K562 (cell line): ENCODE data around the gene MAPKAPK2. TPM values are rescaled to one million over a fixed set of nuclear protein-coding genes. Genes with fewer than 3 reads are reported as not detected.

Experiments
- ASH1L ChIP-seq: fragments of 450-650 bp; IDR thresholded peaks from 2 replicates; pipeline ENCODE4 v1.6.1; 2018; ENCODE audit warnings: borderline replicate concordance, mild to moderate bottlenecking, low read depth; ENCODE audit not compliant: partially characterized antibody
- CSDE1 ChIP-seq, 2 experiments: fragments of 450-650 bp; IDR thresholded peaks; 2 replicates each; pipeline ENCODE4 v1.6.1; 2016; ENCODE audit warnings: mild to moderate bottlenecking in 1 of 2
- EGR1 ChIP-seq: fragments of 450-650 bp; conservative IDR thresholded peaks from 2 replicates; pipeline ENCODE4 v1.6.1; 2017; ENCODE audit warnings: mild to moderate bottlenecking
- EHMT2 ChIP-seq: fragments of 450-650 bp; IDR thresholded peaks from 2 replicates; pipeline ENCODE4 v1.6.1; 2018; ENCODE audit warnings: antibody characterized with exemption
- FOXM1 ChIP-seq, 2 experiments: fragments of 450-650 bp in 1 of 2; sonication (generic) in 1 of 2; formaldehyde crosslinking in 1 of 2; IDR thresholded peaks; 2 replicates each; pipeline versions ENCODE4 v1.6.1 to v1.9.0; 2017 to 2022; ENCODE audit warnings: low read depth in 2 of 2, mild to moderate bottlenecking in 2 of 2, missing genetic modification reagents in 1 of 2, moderate library complexity in 1 of 2
- GTF2F1 ChIP-seq: IDR thresholded peaks from 2 replicates; pipeline ENCODE4 v1.6.1; 2011; ENCODE audit warnings: low read depth, low read length, improper control_type of control experiment
- HDAC6 ChIP-seq: IDR thresholded peaks from 2 replicates; pipeline ENCODE4 v1.6.1; 2012; ENCODE audit warnings: low read depth, mild to moderate bottlenecking, control low read depth, inconsistent platforms, low read length, moderate library complexity
- KDM1A ChIP-seq, 2 experiments: fragments of 450-650 bp; IDR thresholded peaks; 2 replicates each; pipeline ENCODE4 v1.6.1; 2016; ENCODE audit warnings: mild to moderate bottlenecking in 2 of 2
- KDM5B ChIP-seq: fragments of 200-600 bp; sonication (generic); IDR thresholded peaks from 2 replicates; pipeline ENCODE4 v1.6.1; 2012; ENCODE audit warnings: low read depth, mild to moderate bottlenecking, moderate library complexity, low read length, control low read depth, inconsistent platforms; ENCODE audit not compliant: insufficient replicate concordance
- MEF2A ChIP-seq: IDR thresholded peaks from 2 replicates; pipeline ENCODE4 v1.6.1; 2011; ENCODE audit warnings: low read depth, mild to moderate bottlenecking, low read length, moderate library complexity; ENCODE audit not compliant: control insufficient read depth
- STAG1 ChIP-seq: sonication (generic); formaldehyde crosslinking; IDR thresholded peaks from 2 replicates; pipeline ENCODE4 v1.5.0; 2020; ENCODE audit warnings: missing genetic modification reagents, borderline replicate concordance
- ZNF174 ChIP-seq: fragments of 250-450 bp; sonication (Bioruptor Pico); IDR thresholded peaks from 2 replicates; pipeline ENCODE4 v1.4.0; 2020; ENCODE audit warnings: mild to moderate bottlenecking
- ZNF311 ChIP-seq: fragments of 250-450 bp; sonication (Bioruptor Pico); IDR thresholded peaks from 2 replicates; pipeline ENCODE4 v1.4.0; 2020; ENCODE audit warnings: mild to moderate bottlenecking, moderate library complexity
- ZNF717 ChIP-seq: fragments of 250-450 bp; sonication (Bioruptor Pico); IDR thresholded peaks from 2 replicates; pipeline ENCODE4 v1.5.0; 2021
- polyA plus RNA-seq, 8 experiments: library from polyadenylated mRNA; depleted of rRNA in 4 of 8; stranded (reverse) in 5 of 8; unstranded in 3 of 8; fragments of >200 nt; fragmentation: Nextera tagmentation in 2 of 8; fragmentation: Illumina TruSeq in 1 of 8; extraction: Ambion mirVana in 2 of 8; extraction: Trizol in 1 of 8; gene quantifications; 2 replicates each; pipeline versions ENCODE4 v1.2.1 to v1.2.3, GENCODE V29; 2011 to 2014; ENCODE audit warnings: inconsistent platforms in 1 of 8, missing spikeins in 1 of 8
- total RNA-seq, 7 experiments: library from RNA; depleted of rRNA in 6 of 7; stranded (reverse); fragments of >200 nt in 6 of 7; fragmentation: Illumina TruSeq in 2 of 7; extraction: Trizol in 2 of 7; gene quantifications; 2 replicates each; pipeline versions ENCODE4 v1.2.1 to v1.2.3, GENCODE V29; 2011 to 2021; ENCODE audit warnings: low replicate concordance in 1 of 7
- TF ChIP-seq, protein P1 (sequence below): conservative IDR thresholded peaks from 2 replicates; pipeline ENCODE4 v1.6.1; 2011; ENCODE audit warnings: low read depth, mild to moderate bottlenecking, low read length; ENCODE audit not compliant: control insufficient read depth
- TF ChIP-seq, protein P2 (sequence below): fragments of 250-450 bp; sonication (Bioruptor Pico); IDR thresholded peaks from 2 replicates; pipeline ENCODE4 v1.5.1; 2021; ENCODE audit warnings: mild to moderate bottlenecking
- TF ChIP-seq, protein P3 (sequence below): fragments of 250-450 bp; sonication (Bioruptor Pico); IDR thresholded peaks from 2 replicates; pipeline ENCODE4 v1.5.0; 2021; ENCODE audit warnings: mild to moderate bottlenecking, borderline replicate concordance
- TF ChIP-seq, protein P4 (sequence below), 3 experiments: fragments of 200-800 bp in 1 of 3; fragments of 250-450 bp in 1 of 3; fragments of 450-650 bp in 1 of 3; sonication (Bioruptor Pico) in 1 of 3; sonication (Bioruptor generic) in 1 of 3; formaldehyde crosslinking in 1 of 3; IDR thresholded peaks; 2 replicates each; pipeline versions ENCODE4 v1.6.1 to v1.8.0; 2016 to 2022; ENCODE audit warnings: mild to moderate bottlenecking in 2 of 3, missing genetic modification characterization in 2 of 3, missing compliant biosample characterization in 1 of 3, moderate library complexity in 1 of 3

MAPKAPK2 gene
- total and polyA plus RNA-seq, 9 of the 15 experiments (the other 6 are each of a cell fraction or from before 2014, with no cell fraction given): 0.63 to 94.2 (median 52.1) TPM

DNA sequence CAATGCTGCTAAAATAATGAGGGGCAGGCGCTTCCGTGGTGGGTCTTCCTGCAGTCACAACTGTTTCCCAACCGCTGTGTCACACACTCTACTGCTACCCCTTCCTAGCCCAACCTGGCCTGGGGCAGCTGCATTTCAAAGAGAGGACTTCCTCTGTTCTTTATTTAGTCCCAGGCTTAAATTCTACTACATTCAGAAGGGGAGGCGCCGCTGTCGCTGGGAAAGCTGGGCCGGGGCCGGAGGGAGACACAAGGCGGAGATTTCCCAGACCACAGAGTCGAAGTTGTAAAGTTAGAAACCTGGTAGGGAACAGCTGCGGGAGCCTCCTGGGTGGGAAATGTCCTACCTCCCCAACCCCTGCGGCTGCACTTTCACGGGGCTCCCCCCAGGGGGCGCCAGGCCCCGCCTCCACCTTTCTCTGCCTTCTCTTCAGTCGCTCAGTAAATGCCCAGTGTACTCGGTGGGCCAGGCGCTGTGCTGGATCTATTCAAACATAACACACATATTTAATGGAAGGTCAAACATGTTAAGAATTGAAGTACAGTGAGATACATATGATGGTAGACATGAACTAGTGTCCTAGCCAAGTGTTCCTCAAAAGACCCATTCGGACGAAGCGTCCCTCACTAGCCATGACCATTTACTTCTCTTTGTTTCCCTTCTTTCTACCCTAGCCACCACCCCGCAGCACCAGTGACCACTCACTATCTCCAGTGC, 26.3 kb upstream of the MAPKAPK2 start (continued):
- TF ChIP-seq, protein P1, sequence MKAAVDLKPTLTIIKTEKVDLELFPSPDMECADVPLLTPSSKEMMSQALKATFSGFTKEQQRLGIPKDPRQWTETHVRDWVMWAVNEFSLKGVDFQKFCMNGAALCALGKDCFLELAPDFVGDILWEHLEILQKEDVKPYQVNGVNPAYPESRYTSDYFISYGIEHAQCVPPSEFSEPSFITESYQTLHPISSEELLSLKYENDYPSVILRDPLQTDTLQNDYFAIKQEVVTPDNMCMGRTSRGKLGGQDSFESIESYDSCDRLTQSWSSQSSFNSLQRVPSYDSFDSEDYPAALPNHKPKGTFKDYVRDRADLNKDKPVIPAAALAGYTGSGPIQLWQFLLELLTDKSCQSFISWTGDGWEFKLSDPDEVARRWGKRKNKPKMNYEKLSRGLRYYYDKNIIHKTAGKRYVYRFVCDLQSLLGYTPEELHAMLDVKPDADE: no peak
- no peak for TF ChIP-seq FOXM1 (IDR thresholded peaks at IDR 0.05; ENCODE audit: low read depth)
- no peak for TF ChIP-seq FOXM1 (CRISPR knock-in tag; IDR thresholded peaks at IDR 0.05; ENCODE audit: low read depth)
- TF ChIP-seq EHMT2: no peak
- TF ChIP-seq, protein P2, sequence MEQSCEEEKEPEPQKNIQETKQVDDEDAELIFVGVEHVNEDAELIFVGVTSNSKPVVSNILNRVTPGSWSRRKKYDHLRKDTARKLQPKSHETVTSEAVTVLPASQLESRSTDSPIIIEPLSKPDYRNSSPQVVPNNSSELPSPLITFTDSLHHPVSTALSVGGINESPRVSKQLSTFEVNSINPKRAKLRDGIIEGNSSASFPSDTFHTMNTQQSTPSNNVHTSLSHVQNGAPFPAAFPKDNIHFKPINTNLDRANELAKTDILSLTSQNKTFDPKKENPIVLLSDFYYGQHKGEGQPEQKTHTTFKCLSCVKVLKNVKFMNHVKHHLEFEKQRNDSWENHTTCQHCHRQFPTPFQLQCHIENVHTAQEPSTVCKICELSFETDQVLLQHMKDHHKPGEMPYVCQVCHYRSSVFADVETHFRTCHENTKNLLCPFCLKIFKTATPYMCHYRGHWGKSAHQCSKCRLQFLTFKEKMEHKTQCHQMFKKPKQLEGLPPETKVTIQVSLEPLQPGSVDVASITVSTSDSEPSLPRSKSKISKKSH (CRISPR knock-in tag): no peak
- TF ChIP-seq MEF2A: no peak
- TF ChIP-seq ZNF311: no peak
- TF ChIP-seq ASH1L: no peak
- no peak for TF ChIP-seq KDM1A (IDR thresholded peaks at IDR 0.05)
- TF ChIP-seq, protein P3, sequence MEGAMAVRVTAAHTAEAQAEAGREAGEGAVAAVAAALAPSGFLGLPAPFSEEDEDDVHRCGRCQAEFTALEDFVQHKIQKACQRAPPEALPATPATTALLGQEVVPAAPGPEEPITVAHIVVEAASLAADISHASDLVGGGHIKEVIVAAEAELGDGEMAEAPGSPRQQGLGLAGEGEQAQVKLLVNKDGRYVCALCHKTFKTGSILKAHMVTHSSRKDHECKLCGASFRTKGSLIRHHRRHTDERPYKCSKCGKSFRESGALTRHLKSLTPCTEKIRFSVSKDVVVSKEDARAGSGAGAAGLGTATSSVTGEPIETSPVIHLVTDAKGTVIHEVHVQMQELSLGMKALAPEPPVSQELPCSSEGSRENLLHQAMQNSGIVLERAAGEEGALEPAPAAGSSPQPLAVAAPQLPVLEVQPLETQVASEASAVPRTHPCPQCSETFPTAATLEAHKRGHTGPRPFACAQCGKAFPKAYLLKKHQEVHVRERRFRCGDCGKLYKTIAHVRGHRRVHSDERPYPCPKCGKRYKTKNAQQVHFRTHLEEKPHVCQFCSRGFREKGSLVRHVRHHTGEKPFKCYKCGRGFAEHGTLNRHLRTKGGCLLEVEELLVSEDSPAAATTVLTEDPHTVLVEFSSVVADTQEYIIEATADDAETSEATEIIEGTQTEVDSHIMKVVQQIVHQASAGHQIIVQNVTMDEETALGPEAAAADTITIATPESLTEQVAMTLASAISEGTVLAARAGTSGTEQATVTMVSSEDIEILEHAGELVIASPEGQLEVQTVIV (CRISPR knock-in tag): no peak
- TF ChIP-seq GTF2F1: 0 out of 2 replicates have a peak, but pooled peaks have one; percentile 29
- TF ChIP-seq, protein P4, sequence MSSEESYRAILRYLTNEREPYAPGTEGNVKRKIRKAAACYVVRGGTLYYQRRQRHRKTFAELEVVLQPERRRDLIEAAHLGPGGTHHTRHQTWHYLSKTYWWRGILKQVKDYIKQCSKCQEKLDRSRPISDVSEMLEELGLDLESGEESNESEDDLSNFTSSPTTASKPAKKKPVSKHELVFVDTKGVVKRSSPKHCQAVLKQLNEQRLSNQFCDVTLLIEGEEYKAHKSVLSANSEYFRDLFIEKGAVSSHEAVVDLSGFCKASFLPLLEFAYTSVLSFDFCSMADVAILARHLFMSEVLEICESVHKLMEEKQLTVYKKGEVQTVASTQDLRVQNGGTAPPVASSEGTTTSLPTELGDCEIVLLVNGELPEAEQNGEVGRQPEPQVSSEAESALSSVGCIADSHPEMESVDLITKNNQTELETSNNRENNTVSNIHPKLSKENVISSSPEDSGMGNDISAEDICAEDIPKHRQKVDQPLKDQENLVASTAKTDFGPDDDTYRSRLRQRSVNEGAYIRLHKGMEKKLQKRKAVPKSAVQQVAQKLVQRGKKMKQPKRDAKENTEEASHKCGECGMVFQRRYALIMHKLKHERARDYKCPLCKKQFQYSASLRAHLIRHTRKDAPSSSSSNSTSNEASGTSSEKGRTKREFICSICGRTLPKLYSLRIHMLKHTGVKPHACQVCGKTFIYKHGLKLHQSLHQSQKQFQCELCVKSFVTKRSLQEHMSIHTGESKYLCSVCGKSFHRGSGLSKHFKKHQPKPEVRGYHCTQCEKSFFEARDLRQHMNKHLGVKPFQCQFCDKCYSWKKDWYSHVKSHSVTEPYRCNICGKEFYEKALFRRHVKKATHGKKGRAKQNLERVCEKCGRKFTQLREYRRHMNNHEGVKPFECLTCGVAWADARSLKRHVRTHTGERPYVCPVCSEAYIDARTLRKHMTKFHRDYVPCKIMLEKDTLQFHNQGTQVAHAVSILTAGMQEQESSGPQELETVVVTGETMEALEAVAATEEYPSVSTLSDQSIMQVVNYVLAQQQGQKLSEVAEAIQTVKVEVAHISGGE (CRISPR knock-in tag; IDR thresholded peaks at IDR 0.05): no peak
- no peak for TF ChIP-seq HDAC6
- no peak for TF ChIP-seq ZNF174 (CRISPR knock-in tag)
- no peak for TF ChIP-seq CSDE1 (IDR thresholded peaks at IDR 0.05)
- no peak for TF ChIP-seq STAG1 (CRISPR knock-in tag)
- no peak for TF ChIP-seq KDM5B
- no peak for TF ChIP-seq ZNF717 (CRISPR knock-in tag)
- peak; percentile 28; the same call in 1 of the 2 replicates for TF ChIP-seq EGR1
